Right lobe of liver (tissue), 4 donors: ENCODE measurements around the gene FAM20C.

ENCODE experiments used
- POLR2A ChIP-seq: fragments of 450-650 bp; IDR thresholded peaks from one replicate; pipeline ENCODE4 v1.6.1; 2017; ENCODE audit warnings: antibody characterized with exemption, mild to moderate bottlenecking
- TF ChIP-seq, protein P1 (sequence below), 4 donors: fragments of 200-600 bp in 3 of 4; fragments of 450-650 bp in 1 of 4; IDR thresholded peaks; one replicate each; pipeline versions ENCODE4 v1.5.1 to v1.8.0; 2016 to 2022; ENCODE audit warnings: antibody characterized with exemption in 4 of 4, mild to moderate bottlenecking in 2 of 4
- donor health status: DM: no; HTN: no; CAD: no.
- donor health status: DM: no; HTN: no; CAD: no.
- donor health status: DM: no; HTN: yes; CAD: no.

- TF ChIP-seq, protein P1, sequence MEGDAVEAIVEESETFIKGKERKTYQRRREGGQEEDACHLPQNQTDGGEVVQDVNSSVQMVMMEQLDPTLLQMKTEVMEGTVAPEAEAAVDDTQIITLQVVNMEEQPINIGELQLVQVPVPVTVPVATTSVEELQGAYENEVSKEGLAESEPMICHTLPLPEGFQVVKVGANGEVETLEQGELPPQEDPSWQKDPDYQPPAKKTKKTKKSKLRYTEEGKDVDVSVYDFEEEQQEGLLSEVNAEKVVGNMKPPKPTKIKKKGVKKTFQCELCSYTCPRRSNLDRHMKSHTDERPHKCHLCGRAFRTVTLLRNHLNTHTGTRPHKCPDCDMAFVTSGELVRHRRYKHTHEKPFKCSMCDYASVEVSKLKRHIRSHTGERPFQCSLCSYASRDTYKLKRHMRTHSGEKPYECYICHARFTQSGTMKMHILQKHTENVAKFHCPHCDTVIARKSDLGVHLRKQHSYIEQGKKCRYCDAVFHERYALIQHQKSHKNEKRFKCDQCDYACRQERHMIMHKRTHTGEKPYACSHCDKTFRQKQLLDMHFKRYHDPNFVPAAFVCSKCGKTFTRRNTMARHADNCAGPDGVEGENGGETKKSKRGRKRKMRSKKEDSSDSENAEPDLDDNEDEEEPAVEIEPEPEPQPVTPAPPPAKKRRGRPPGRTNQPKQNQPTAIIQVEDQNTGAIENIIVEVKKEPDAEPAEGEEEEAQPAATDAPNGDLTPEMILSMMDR (IDR thresholded peaks at IDR 0.05), result no peak
- no peak for TF ChIP-seq POLR2A
Measured at GRCh38 chr7:282621-283020, 90.2 kb downstream of the FAM20C start.
